GM12891 (cell line): Measurements from ENCODE around the gene NPR1.

Source experiments
- PAX5 ChIP-seq: IDR thresholded peaks from 2 replicates; pipeline ENCODE4 v1.6.1; 2011; ENCODE audit warnings: low read length, moderate library complexity, mild to moderate bottlenecking; ENCODE audit not compliant: insufficient read depth, severe bottlenecking
- POLR2A ChIP-seq: IDR thresholded peaks from 2 replicates; pipeline ENCODE4 v1.6.1; 2011; ENCODE audit warnings: low read depth, low read length, control low read depth
- POLR2AphosphoS5 ChIP-seq: IDR thresholded peaks from 2 replicates; pipeline ENCODE4 v1.6.1; 2011; ENCODE audit warnings: low read depth, low read length, control low read depth
- POU2F2 ChIP-seq: IDR thresholded peaks from 2 replicates; pipeline ENCODE4 v1.6.1; 2011; ENCODE audit warnings: low read depth, mild to moderate bottlenecking, control low read depth, low read length, moderate library complexity
- SPI1 ChIP-seq: IDR thresholded peaks from 2 replicates; pipeline ENCODE4 v1.6.1; 2011; ENCODE audit warnings: low read depth, low read length, control low read depth
- TAF1 ChIP-seq: IDR thresholded peaks from 2 replicates; pipeline ENCODE4 v1.6.1; 2011; ENCODE audit warnings: low read depth, low read length, control low read depth

DNA sequence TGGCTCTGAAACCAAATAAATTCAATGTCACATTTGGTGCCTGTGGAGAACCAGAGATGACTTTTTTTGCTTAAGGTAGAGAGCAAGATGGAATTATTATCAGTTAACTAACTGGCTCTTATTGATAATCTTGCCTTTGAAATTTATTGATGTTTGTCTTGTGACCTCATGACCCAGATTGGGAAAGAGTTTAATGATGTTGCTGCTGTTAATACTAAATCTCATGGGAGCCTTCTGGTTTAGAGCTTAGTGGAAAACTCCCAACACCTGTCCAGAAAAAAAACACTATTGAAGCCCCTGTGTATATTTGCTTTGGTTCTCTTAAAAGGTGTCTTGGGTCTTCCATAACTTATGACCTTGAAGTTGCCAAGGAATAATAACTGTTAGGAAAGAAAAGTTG, 34.7 kb upstream of the NPR1 start:
- TF ChIP-seq POLR2A: no peak
- TF ChIP-seq TAF1: no peak
- no peak for TF ChIP-seq POLR2AphosphoS5
- TF ChIP-seq POU2F2: no peak
- no peak for TF ChIP-seq SPI1
- no peak for TF ChIP-seq PAX5
